Activated CD8-positive, alpha-beta memory T cell treated with anti-CD3 and anti-CD28 coated beads, Interleukin-2, amount 10 ng/mL, durations not matched to agents 7 days and 5 days (primary cell): ENCODE data around the gene RUFY2. TPM values are rescaled to one million over a fixed set of nuclear protein-coding genes. Genes with fewer than 3 reads are reported as not detected.

Experiments used
- ATAC-seq: fragments of 150-1000 bp; cut with Tn5 transposase; one replicate; pipeline ENCODE4 v1.10.0; 2021; ENCODE audit warnings: moderate library complexity
- CTCF ChIA-PET: fragments of 350-600 bp; sonication (Branson Sonifier 250); formaldehyde crosslinking; loops from one replicate; lab custom pipeline; 2021; ENCODE audit warnings: antibody characterized with exemption; lab: Charles Lee
- DNase-seq: peaks from one replicate; pipeline ENCODE4 v3.0.0-alpha.2; 2020
- H3K27ac Mint-ChIP-seq: one replicate; pipeline ENCODE4 v1.8.0; 2021; ENCODE audit warnings: mild to moderate bottlenecking, mixed read lengths
- H3K27me3 Mint-ChIP-seq: one replicate; pipeline ENCODE4 v1.8.0; 2021; ENCODE audit warnings: mixed read lengths
- H3K36me3 Mint-ChIP-seq: one replicate; pipeline ENCODE4 v1.8.0; 2021; ENCODE audit warnings: mild to moderate bottlenecking, mixed read lengths
- H3K4me1 Mint-ChIP-seq: one replicate; pipeline ENCODE4 v1.8.0; 2021; ENCODE audit warnings: mixed read lengths
- H3K4me3 Mint-ChIP-seq: one replicate; pipeline ENCODE4 v1.8.0; 2021; ENCODE audit warnings: mild to moderate bottlenecking, moderate library complexity, mixed read lengths
- H3K9me3 Mint-ChIP-seq: one replicate; pipeline ENCODE4 v1.8.0; 2022; ENCODE audit warnings: low read depth, mixed read lengths
- total RNA-seq, 2 experiments: library from RNA; stranded (reverse); gene quantifications; one replicate each; pipeline ENCODE4 v1.2.3, GENCODE V29; 2021

The RUFY2 gene
- total RNA-seq, 2 experiments from 2014 or later: 9.7 to 12.4 TPM

- Mint-ChIP-seq H3K4me1 (no peaks in the 10 kb centered on the region), H3K27me3 (no peaks in the 10 kb centered on the region), H3K36me3 (no peaks in the 10 kb centered on the region), H3K27ac (no peak overlapping the region), H3K4me3 (no peak overlapping the region), H3K9me3 (no peaks in the 10 kb centered on the region)
- ATAC-seq (no peak), DNase-seq (no peak)
- CTCF ChIA-PET: interaction anchor here (0.6 to 2.9 kb wide), 17 partner anchors 11 to 514 kb away, joined by 3 to 20 read pairs (median 5); no protein-coding TSS in a partner anchor
Measured at GRCh38 chr10:68302503-68302823, 104.6 kb downstream of the RUFY2 start.

GRCh38 chr10:68301790-68302502, 105.1 kb downstream of the RUFY2 start:
- Mint-ChIP-seq H3K4me1 (no peaks in the 10 kb centered on the region), H3K9me3 (no peaks in the 10 kb centered on the region), H3K4me3 (no peak overlapping the region), H3K36me3 (no peaks in the 10 kb centered on the region), H3K27me3 (no peaks in the 10 kb centered on the region), H3K27ac (no peak overlapping the region)
- no peak for DNase-seq
- CTCF ChIA-PET: interaction anchor here (0.9 to 2.9 kb wide), 18 partner anchors 10 to 514 kb away, joined by 3 to 20 read pairs (median 4); no protein-coding TSS in a partner anchor
- peak; percentile 58 for ATAC-seq

DNA sequence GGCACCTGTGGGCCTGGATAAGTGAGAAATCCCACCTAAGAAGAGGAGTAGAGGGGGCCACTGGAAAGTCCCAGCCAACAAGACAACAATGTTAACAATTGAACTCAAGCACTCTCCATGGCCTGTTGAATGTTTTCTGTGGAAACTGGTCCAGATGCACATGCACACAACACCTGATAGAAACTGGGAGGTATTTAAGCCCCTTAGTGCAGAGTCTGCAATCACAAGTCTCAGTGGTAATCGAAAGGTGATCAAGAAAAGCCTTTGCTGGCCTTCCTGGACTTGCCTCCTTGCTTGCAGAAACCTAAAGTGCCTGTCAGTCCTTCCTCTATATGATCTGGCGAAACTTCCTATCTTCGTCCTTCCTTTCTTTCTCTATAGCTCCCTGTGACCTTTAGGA, 105.8 kb downstream of the RUFY2 start:
- ATAC-seq (no peak), DNase-seq (no peak)
- H3K4me1 Mint-ChIP-seq: no peaks in the 10 kb centered on the region
- no peaks in the 10 kb centered on the region for H3K27me3 Mint-ChIP-seq
- H3K4me3 Mint-ChIP-seq: no peak overlapping the region
- no peaks in the 10 kb centered on the region for H3K9me3 Mint-ChIP-seq
- H3K27ac Mint-ChIP-seq: no peak overlapping the region
- CTCF ChIA-PET: interaction anchor here (0.9 to 2.9 kb wide), 16 partner anchors 9 to 513 kb away, joined by 3 to 20 read pairs (median 5); no protein-coding TSS in a partner anchor
- H3K36me3 Mint-ChIP-seq: no peaks in the 10 kb centered on the region

- Mint-ChIP-seq H3K36me3 (no peaks in the 10 kb centered on the region), H3K9me3 (no peaks in the 10 kb centered on the region), H3K4me1 (no peaks in the 10 kb centered on the region), H3K27ac (no peak overlapping the region), H3K4me3 (no peak overlapping the region), H3K27me3 (no peaks in the 10 kb centered on the region)
- DNase-seq (no peak), ATAC-seq (no peak)
- CTCF ChIA-PET: no interaction called here
Measured at GRCh38 chr10:68296843-68297663, 110.0 kb downstream of the RUFY2 start.

Other genes starting within 250 kb of the RUFY2 start
- not detected for gene ATOH7, start 175.2 kb downstream of the RUFY2 start, total RNA-seq
- 100 to 1,000 TPM; 124 to 129 TPM for gene HNRNPH3, start 75.2 kb downstream of the RUFY2 start, total RNA-seq
- 1 to 10 TPM; 1.1 to 1.4 TPM for gene PBLD, start 74.3 kb downstream of the RUFY2 start, total RNA-seq
- gene DNA2, start 64.7 kb upstream of the RUFY2 start, total RNA-seq: 10 to 100 TPM; 53.3 to 60.2 TPM
- gene SLC25A16, start 120.2 kb upstream of the RUFY2 start, total RNA-seq: 10 to 100 TPM; 17.9 to 18.8 TPM
- 1 to 10 TPM; 2.2 to 2.8 TPM for gene TET1, start 153.1 kb upstream of the RUFY2 start, total RNA-seq